ENCODE measurements around the gene CARMIL1.

The CARMIL1 gene

DNA sequence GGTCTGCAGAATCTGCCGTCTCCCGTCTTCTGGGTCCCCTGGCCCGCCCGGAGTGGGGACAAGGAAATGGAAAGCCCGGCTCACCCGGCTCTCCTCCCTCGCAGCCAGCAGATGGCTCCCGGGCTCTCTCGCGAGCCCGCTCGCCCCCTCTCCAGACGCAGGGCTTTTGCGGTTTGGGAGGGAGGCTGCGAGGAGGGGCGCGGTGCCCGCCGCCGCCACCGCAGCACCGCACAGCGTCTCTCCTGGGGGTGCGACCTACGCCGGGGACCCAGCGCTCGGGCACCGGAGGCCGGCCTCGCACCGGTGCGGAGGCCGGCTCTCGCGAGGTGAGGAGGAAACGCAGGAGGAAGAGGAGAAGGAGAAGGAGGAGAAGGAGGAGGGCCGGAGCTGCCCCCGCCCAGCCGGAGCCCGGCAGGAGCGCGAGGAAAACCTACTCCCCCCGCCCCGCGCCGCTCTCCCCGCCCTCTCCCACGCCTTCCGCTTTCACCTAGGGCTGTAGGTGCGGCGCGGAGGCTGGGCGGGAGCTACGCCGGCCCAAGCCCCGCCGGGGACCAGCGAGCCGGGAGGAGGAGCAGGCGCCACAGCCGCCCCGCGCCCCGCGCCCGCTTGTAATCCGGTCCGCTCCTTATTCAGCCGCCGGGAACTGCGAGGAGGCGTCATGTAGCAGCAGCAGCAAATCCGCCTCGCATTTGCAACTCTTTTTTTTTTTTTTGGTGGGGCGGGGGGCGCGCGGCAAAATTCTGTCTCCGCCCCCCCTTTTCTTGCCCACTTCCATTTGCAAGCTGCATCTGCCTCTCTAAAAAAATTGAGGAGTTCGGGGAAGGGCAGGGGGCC, at the start of gene CARMIL1:
Gene CARMIL1, plus strand, starts transcription at position 461 of the 834 bp plus-strand sequence. CDS start 422 bp downstream, outside the sequence.
- no peak for DNase-seq (ENCODE audit: low read depth, low spot score)
- TF ChIP-seq CTCF (IDR thresholded peaks at IDR 0.05; ENCODE audit: insufficient read depth, low read length, missing control alignments) = peak; percentile 73
- H3K4me3 ChIP-seq (ENCODE audit: low read depth, low read length) = peak within 1 kb of the TSS; percentile 71
- ChIA-PET CTCF (interaction anchor here (0.7 to 7.1 kb wide), 44 partner anchors 9 to 323 kb away, joined by 3 to 119 read pairs (median 4); no protein-coding TSS in a partner anchor), POLR2A (no interaction called here)

DNA sequence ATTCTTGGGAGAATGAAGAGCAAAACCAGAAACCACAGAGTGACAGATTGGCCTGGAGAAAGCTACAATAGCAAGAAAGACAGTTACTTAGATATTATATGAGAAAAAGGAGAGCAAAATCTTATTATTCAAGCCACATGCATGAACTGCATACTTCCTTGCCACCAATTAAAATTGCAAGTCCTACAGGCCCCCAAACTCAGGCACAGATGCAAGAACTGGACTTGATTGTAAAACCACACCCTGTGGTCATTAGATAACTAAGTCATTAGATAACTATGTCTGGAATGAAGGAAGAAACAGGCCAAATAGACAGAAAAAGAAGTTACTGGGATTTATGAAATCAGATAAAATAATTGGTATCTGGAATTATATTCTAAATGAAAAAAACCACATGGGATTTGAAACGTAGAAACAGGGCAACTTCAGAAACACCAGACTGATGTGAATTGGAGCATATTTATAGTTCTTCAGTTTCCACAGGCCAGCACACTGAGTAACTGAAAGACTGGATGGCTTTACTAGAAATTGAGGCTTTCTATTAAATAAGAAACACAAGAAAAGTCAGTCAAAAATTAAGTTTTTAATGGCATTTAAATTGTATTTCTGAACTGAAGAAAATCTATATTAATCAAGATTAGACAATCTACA, 49.4 kb upstream of the CARMIL1 start:
- no peak overlapping the region for H3K4me3 ChIP-seq (ENCODE audit: low read depth, low read length)
- CTCF ChIA-PET = interaction anchor here (1.0 to 3.5 kb wide), 5 partner anchors 10 to 372 kb away, joined by 3 to 10 read pairs (median 6); partner anchors contain the start of gene CARMIL1
- no peak for TF ChIP-seq CTCF (IDR thresholded peaks at IDR 0.05; ENCODE audit: insufficient read depth, low read length, missing control alignments)
- POLR2A ChIA-PET = no interaction called here
- peak; percentile 93 for DNase-seq (ENCODE audit: low read depth, low spot score)

- CTCF ChIA-PET = interaction anchor here (1.3 to 5.3 kb wide), 5 partner anchors 9 to 323 kb away, joined by 3 to 23 read pairs (median 5); no protein-coding TSS in a partner anchor
- DNase-seq (ENCODE audit: low read depth, low spot score) = no peak
- no peak for TF ChIP-seq CTCF (IDR thresholded peaks at IDR 0.05; ENCODE audit: insufficient read depth, low read length, missing control alignments)
- POLR2A ChIA-PET = no interaction called here
- H3K4me3 ChIP-seq (ENCODE audit: low read depth, low read length) = peak overlapping the region; percentile 9; the same call in 1 of the 2 replicates
These were observed 46.7 kb upstream of the CARMIL1 start for GRCh38 chr6:25232479-25232878.

DNA sequence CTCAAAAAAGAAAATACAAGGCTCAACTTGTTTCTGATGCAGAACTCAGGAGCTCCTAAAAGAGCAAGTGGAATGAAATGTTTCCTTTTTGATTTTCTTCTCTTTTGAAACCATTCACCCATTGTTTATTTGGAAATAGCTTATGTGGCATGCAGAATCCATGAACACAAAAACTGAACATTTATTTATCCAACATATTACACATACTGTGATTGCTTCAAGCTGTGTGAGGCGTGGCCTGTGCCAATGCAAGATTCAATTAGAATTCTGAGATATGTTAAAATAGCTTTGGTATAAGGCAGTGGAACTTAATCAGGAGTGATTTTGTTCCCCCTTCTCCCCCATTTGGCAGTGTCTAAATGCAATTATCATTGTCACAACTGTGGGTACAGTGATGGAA, 45.9 kb upstream of the CARMIL1 start:
- DNase-seq (ENCODE audit: low read depth, low spot score) = no peak
- no peak for TF ChIP-seq CTCF (IDR thresholded peaks at IDR 0.05; ENCODE audit: insufficient read depth, low read length, missing control alignments)
- ChIA-PET POLR2A (no interaction called here), CTCF (interaction anchor here (0.7 to 5.3 kb wide), 5 partner anchors 10 to 759 kb away, joined by 3 to 23 read pairs (median 5); no protein-coding TSS in a partner anchor)
- H3K4me3 ChIP-seq (ENCODE audit: low read depth, low read length) = no peak overlapping the region

- no peak overlapping the region for H3K4me3 ChIP-seq (ENCODE audit: low read depth, low read length)
- ChIA-PET POLR2A (no interaction called here), CTCF (interaction anchor here (0.6 to 2.1 kb wide), 4 partner anchors 10 to 152 kb away, joined by 3 to 9 read pairs (median 3); no protein-coding TSS in a partner anchor)
- TF ChIP-seq CTCF (IDR thresholded peaks at IDR 0.05; ENCODE audit: insufficient read depth, low read length, missing control alignments) = no peak
- DNase-seq (ENCODE audit: low read depth, low spot score) = no peak
These were observed 41.6 kb upstream of the CARMIL1 start for GRCh38 chr6:25237579-25237978.

DNA sequence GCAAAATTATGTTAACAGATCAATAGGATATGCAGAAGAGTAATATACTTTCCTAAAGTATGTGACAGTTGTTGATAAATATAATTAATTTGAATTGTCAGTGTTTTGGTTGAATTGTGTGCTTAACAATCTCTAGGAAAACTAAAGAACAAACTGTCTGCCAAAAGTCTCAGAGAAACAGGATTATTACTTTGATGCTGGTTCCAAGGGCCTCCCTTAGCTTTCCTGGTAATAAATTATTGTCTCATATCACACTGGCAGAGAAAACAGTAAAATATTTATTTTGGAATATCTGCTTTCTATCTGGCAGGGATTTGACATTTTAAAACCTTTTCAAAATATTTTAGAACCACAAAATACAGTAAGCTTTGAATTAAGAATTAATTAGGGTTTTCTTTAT, 40.1 kb upstream of the CARMIL1 start:
- DNase-seq (ENCODE audit: low read depth, low spot score) = no peak
- ChIA-PET CTCF (interaction anchor here (1.0 to 1.4 kb wide), 4 partner anchors 14 to 26 kb away, joined by 3 to 4 read pairs (median 4); no protein-coding TSS in a partner anchor), POLR2A (no interaction called here)
- TF ChIP-seq CTCF (IDR thresholded peaks at IDR 0.05; ENCODE audit: insufficient read depth, low read length, missing control alignments) = no peak
- no peak overlapping the region for H3K4me3 ChIP-seq (ENCODE audit: low read depth, low read length)

Measured in AG04449 (cell line).